Measurements from ENCODE around the gene KCNT2. TPM values are rescaled to one million over a fixed set of nuclear protein-coding genes. Genes with fewer than 3 reads are reported as not detected.

KCNT2 gene
- total RNA-seq, 1 donor from 2014 or later, result 29.8 TPM

DNA sequence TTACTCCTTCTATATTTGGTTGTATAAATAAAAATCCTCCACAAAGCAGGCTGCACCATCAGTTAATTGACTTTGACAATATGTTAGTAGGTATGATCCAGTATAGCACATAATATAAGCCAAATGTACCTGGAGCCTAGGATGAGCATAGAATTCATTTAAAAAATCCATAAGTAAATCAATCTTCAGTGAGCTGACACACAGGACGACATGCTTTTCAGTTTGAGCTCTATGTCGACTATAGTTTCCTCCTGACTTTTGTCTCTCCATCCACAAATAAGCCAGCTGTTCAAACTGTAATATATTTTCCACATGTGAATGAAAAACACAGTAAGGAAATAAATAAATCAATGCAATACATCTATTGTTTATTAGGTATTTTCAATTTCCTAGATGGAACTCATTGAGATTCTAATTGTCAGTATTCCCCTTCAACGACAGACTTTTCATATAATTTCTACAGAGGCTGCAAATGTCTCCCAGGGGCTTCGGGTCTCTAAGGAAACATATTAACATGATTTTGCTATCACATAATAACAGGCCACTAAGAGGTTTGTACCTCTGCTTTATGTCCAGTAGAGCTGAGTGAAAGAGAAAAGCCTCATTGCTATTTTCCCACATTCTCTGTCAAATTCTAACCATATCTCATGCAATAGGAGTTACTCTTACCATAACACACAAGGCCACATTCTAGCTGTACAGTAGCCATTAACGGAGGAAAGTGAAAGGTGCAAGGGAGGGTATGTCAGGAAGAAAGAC is 180.1 kb downstream of the KCNT2 start:
- no peak for TF ChIP-seq EZH2 (IDR thresholded peaks at IDR 0.05)
- no peak for TF ChIP-seq EZH2phosphoT487 (IDR thresholded peaks at IDR 0.05)
- TF ChIP-seq, protein P1, sequence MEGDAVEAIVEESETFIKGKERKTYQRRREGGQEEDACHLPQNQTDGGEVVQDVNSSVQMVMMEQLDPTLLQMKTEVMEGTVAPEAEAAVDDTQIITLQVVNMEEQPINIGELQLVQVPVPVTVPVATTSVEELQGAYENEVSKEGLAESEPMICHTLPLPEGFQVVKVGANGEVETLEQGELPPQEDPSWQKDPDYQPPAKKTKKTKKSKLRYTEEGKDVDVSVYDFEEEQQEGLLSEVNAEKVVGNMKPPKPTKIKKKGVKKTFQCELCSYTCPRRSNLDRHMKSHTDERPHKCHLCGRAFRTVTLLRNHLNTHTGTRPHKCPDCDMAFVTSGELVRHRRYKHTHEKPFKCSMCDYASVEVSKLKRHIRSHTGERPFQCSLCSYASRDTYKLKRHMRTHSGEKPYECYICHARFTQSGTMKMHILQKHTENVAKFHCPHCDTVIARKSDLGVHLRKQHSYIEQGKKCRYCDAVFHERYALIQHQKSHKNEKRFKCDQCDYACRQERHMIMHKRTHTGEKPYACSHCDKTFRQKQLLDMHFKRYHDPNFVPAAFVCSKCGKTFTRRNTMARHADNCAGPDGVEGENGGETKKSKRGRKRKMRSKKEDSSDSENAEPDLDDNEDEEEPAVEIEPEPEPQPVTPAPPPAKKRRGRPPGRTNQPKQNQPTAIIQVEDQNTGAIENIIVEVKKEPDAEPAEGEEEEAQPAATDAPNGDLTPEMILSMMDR (IDR thresholded peaks at IDR 0.05), result no peak
- no peaks in the 10 kb centered on the region for H3K27me3 Mint-ChIP-seq (ENCODE audit: insufficient read depth, low read depth)
- Histone ChIP-seq H2AFZ (replicated peaks) (no peak overlapping the region), H3K79me2 (ENCODE audit: low read depth) (no peaks in the 10 kb centered on the region), H3K27me3 (no peaks in the 10 kb centered on the region), H3K27ac (no peak overlapping the region), H3K36me3 (peaks cover under 1% of the 10 kb centered on the region), H3K9me3 (ENCODE audit: low read depth) (no peaks in the 10 kb centered on the region), H3K4me3 (no peak overlapping the region), H3K9ac (no peak overlapping the region), H3F3A (ENCODE audit: low read depth) (no peaks in the 10 kb centered on the region), H4K20me1 (ENCODE audit: low read depth) (no peaks in the 10 kb centered on the region), H3K4me2 (no peak overlapping the region), H3K4me1 (no peaks in the 10 kb centered on the region)
- H3K9me3 Mint-ChIP-seq, result no peaks in the 10 kb centered on the region
- peaks cover 2% of the 10 kb centered on the region for H3K36me3 Mint-ChIP-seq
- DNase-seq (ENCODE audit: low spot score), result no peak
- H3K4me1 Mint-ChIP-seq, result no peaks in the 10 kb centered on the region
- no peak overlapping the region for H3K4me3 Mint-ChIP-seq
- peak overlapping the region; percentile 50 for H3K27ac Mint-ChIP-seq

DNA sequence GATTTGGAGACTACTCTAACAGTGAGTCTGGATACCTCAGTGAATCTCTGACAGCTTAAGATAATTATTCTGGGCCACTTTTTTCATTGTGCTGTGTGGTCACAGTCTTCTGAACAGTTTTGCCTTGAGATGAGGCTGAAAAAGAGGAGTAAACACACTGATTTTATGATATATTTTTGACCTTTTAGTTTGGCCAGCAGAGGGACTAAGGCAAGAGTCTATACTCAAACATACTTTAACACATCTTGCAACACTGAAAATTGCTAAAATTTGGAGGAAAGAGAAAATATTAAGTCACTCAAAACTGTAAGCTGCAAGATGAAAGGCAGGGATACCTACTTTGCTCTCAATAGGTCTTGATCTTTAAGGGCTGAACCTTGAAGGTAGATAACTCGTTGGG is 182.7 kb downstream of the KCNT2 start:
- TF ChIP-seq, protein P1 (IDR thresholded peaks at IDR 0.05), result no peak
- TF ChIP-seq EZH2 (IDR thresholded peaks at IDR 0.05) (no peak), EZH2phosphoT487 (IDR thresholded peaks at IDR 0.05) (no peak)

DNA sequence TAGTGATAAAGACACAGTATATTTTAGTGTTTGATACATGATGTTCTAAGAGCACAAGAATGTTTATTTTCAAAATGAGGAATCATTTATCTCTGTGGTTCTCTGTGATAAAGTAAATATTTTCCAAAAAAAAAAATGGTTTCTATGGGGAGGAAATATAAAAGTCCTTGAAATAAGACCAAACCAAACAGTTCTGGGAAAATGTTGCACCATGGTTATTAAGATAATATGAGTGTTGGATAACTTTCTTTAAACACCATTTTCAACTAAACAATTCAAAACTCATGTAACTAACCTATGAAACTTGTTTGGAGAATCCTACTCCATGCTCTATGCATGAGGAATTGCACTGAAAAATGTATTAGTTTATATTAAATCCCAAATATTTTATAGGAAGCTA is 184.6 kb downstream of the KCNT2 start:
- no peak overlapping the region for H3K4me3 Mint-ChIP-seq
- TF ChIP-seq EZH2 (IDR thresholded peaks at IDR 0.05) (no peak), EZH2phosphoT487 (IDR thresholded peaks at IDR 0.05) (no peak)
- TF ChIP-seq, protein P1 (IDR thresholded peaks at IDR 0.05), result no peak
- H3K4me1 Mint-ChIP-seq, result no peaks in the 10 kb centered on the region

More for the DNA sequence above, 182.7 kb downstream of the KCNT2 start:
- no peaks in the 10 kb centered on the region for H3K9me3 Mint-ChIP-seq
- Histone ChIP-seq H3K27ac (no peak overlapping the region), H3K27me3 (no peaks in the 10 kb centered on the region), H3K9me3 (ENCODE audit: low read depth) (no peaks in the 10 kb centered on the region), H2AFZ (replicated peaks) (no peak overlapping the region), H3K4me3 (no peak overlapping the region), H3K4me1 (no peaks in the 10 kb centered on the region), H3F3A (ENCODE audit: low read depth) (no peaks in the 10 kb centered on the region), H3K9ac (no peak overlapping the region), H3K79me2 (ENCODE audit: low read depth) (no peaks in the 10 kb centered on the region), H3K36me3 (peaks cover 4% of the 10 kb centered on the region), H3K4me2 (no peak overlapping the region), H4K20me1 (ENCODE audit: low read depth) (no peaks in the 10 kb centered on the region)
- H3K27ac Mint-ChIP-seq, result no peak overlapping the region
- no peaks in the 10 kb centered on the region for H3K4me1 Mint-ChIP-seq
- no peaks in the 10 kb centered on the region for H3K27me3 Mint-ChIP-seq (ENCODE audit: insufficient read depth, low read depth)
- DNase-seq (ENCODE audit: low spot score), result no peak
- H3K4me3 Mint-ChIP-seq, result no peak overlapping the region
- H3K36me3 Mint-ChIP-seq, result peaks cover 4% of the 10 kb centered on the region

More for the DNA sequence above, 184.6 kb downstream of the KCNT2 start:
- no peak overlapping the region for H3K4me2 ChIP-seq
- no peaks in the 10 kb centered on the region for H3K9me3 Mint-ChIP-seq
- H3F3A ChIP-seq (ENCODE audit: low read depth), result no peaks in the 10 kb centered on the region
- H3K36me3 Mint-ChIP-seq, result peaks cover 9% of the 10 kb centered on the region
- H3K36me3 ChIP-seq, result peaks cover 4% of the 10 kb centered on the region
- no peak overlapping the region for H3K4me3 ChIP-seq
- H3K9me3 ChIP-seq (ENCODE audit: low read depth), result no peaks in the 10 kb centered on the region
- no peak overlapping the region for H3K27ac ChIP-seq
- H3K79me2 ChIP-seq (ENCODE audit: low read depth), result no peaks in the 10 kb centered on the region
- no peak overlapping the region for H3K27ac Mint-ChIP-seq
- DNase-seq (ENCODE audit: low spot score), result no peak
- no peaks in the 10 kb centered on the region for H4K20me1 ChIP-seq (ENCODE audit: low read depth)
- H2AFZ ChIP-seq (replicated peaks), result no peak overlapping the region
- no peaks in the 10 kb centered on the region for H3K4me1 ChIP-seq
- H3K9ac ChIP-seq, result no peak overlapping the region
- H3K27me3 ChIP-seq, result no peaks in the 10 kb centered on the region
- H3K27me3 Mint-ChIP-seq (ENCODE audit: insufficient read depth, low read depth), result no peaks in the 10 kb centered on the region

Measured in neural progenitor cell (in vitro differentiated cells).